LHCN-M2 (cell line): Measurements from ENCODE around the gene MT1HL1. TPM values are rescaled to one million over a fixed set of nuclear protein-coding genes. Genes with fewer than 3 reads are reported as not detected.

Source experiments
- DNase-seq: peaks from one replicate; pipeline ENCODE4 v3.0.0-alpha.2; 2012; ENCODE audit warnings: low read depth
- polyA plus RNA-seq: library from polyadenylated mRNA; unstranded; fragments of >200 nt; gene quantifications from one replicate; pipeline ENCODE4 v1.2.1, GENCODE V29; 2012; ENCODE audit warnings: missing spikeins
- total RNA-seq: library from RNA; depleted of rRNA; stranded (reverse); fragments of >200 nt; gene quantifications from 2 replicates; pipeline ENCODE4 v1.2.3, GENCODE V29; 2014; rRNA removed

The MT1HL1 gene
- not detected in 2 replicates for total RNA-seq
- not detected for polyA plus RNA-seq

- DNase-seq, result no peak
Measured at GRCh38 chr1:237004116-237004515, at the start of gene MT1HL1. Gene MT1HL1, minus strand, starts transcription at chr1:237004441. Its CDS starts 69 bp downstream, at chr1:237004372.

- DNase-seq, result no peak
Measured at GRCh38 chr1:237050915-237051314, 46.7 kb upstream of the MT1HL1 start.

GRCh38 chr1:237050185-237050584, 45.9 kb upstream of the MT1HL1 start:
- DNase-seq, result no peak

- no peak for DNase-seq
Measured at GRCh38 chr1:237048803-237049202, 44.6 kb upstream of the MT1HL1 start.

GRCh38 chr1:237045278-237046016, 41.2 kb upstream of the MT1HL1 start:
- DNase-seq, result no peak

GRCh38 chr1:237043846-237044636, 39.8 kb upstream of the MT1HL1 start:
- no peak for DNase-seq

GRCh38 chr1:237042892-237043576, 38.8 kb upstream of the MT1HL1 start:
- no peak for DNase-seq

GRCh38 chr1:237042526-237042891, 38.3 kb upstream of the MT1HL1 start:
- no peak for DNase-seq

GRCh38 chr1:237041795-237042525, 37.7 kb upstream of the MT1HL1 start, which contains the start of gene RYR2:
Gene RYR2, plus strand, starts transcription at chr1:237042184. Its CDS starts 338 bp downstream, at chr1:237042522.
- no peak for DNase-seq

GRCh38 chr1:237041461-237041794, 37.2 kb upstream of the MT1HL1 start:
- no peak for DNase-seq

GRCh38 chr1:237040823-237041222, 36.6 kb upstream of the MT1HL1 start:
- DNase-seq, result no peak

GRCh38 chr1:237038211-237038610, 34.0 kb upstream of the MT1HL1 start:
- no peak for DNase-seq

- DNase-seq, result no peak
Measured at GRCh38 chr1:237035759-237036158, 31.5 kb upstream of the MT1HL1 start.

GRCh38 chr1:237033804-237034203, 29.6 kb upstream of the MT1HL1 start:
- no peak for DNase-seq

GRCh38 chr1:237033061-237033460, 28.8 kb upstream of the MT1HL1 start:
- no peak for DNase-seq

- DNase-seq, result no peak
Measured at GRCh38 chr1:237032029-237032428, 27.8 kb upstream of the MT1HL1 start.

- no peak for DNase-seq
Measured at GRCh38 chr1:237031480-237031879, 27.2 kb upstream of the MT1HL1 start.

GRCh38 chr1:237029850-237030535, 25.8 kb upstream of the MT1HL1 start:
- no peak for DNase-seq

- DNase-seq, result no peak
Measured at GRCh38 chr1:237029240-237029639, 25.0 kb upstream of the MT1HL1 start.

GRCh38 chr1:237025358-237026074, 21.3 kb upstream of the MT1HL1 start:
- no peak for DNase-seq
